ENCODE measurements around the gene ZSCAN2.
"Not testable (repeated sequence)": the region's sequence is repeated elsewhere in the genome, so short reads cannot be mapped to it uniquely, and the experiment has no call there.

ZSCAN2 gene

DNA sequence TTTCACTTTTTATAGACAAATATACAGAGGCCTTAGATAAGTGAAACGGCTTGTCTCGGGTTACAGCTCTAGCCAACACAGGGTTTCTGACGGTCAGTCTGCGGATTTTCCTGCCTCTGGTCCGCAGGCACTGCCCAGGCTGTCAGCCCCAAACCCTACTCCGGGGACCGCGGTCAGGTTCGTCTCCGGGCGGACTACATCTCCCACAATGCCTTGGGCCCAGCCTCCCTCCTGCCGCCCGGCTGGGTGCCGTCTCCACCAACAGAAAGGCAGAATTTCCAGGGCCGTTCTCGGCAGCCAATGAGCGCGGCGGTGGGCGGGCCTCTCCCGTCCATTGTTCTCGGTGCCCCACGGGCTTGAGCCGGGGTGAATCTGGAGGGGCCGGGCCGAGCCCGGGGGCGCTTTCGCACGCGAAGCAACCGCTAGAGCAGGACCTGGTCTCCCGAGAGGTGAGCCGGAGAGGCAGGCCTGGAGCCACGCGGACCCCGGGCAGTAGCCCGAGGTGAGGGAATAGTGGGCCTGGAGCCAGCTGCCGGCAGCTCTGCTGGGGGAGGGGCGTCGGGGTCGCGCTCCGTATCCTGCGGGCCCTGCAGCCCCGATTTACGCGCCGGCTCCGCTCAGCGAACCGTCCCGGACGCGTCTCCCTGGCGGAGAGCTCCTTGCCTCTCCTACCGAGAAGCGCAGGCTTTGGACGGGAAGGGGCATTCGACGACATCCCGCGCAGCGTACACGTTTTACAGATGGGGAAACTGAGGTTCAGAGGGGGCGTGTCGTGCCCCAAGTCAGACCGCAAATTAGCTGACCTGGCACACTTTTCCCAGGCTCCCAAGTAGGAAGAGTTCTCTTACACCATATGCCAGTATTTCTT is at the start of gene ZSCAN2:
ZSCAN2 (plus strand) TSS at position 323 of the 868 bp plus-strand sequence. CDS start 2,919 bp downstream, outside the sequence.
- DNase-seq (ENCODE audit: low read depth in 2 of 2) = peak; percentile 74 to 76

DNA sequence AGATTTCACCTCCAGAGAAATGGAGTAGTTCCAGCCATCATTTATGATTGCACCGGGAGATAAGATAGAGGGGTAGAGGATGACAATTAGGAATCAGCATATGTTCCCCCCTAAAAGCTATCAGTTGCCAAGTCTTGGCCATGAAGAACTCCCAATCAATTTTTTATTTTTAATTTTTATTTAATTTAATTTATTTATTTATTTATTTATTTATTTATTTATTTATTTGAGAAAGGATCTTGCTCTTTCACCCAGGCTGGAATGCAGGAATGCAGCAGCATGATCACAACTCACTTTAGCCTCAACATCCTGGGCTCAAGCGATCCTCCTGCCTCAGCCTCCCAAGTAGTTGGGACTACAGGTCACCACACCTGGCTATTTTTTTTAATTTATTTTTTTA is 49.2 kb upstream of the ZSCAN2 start:
- not testable (repeated sequence) for DNase-seq (ENCODE audit: low read depth in 2 of 2)

DNA sequence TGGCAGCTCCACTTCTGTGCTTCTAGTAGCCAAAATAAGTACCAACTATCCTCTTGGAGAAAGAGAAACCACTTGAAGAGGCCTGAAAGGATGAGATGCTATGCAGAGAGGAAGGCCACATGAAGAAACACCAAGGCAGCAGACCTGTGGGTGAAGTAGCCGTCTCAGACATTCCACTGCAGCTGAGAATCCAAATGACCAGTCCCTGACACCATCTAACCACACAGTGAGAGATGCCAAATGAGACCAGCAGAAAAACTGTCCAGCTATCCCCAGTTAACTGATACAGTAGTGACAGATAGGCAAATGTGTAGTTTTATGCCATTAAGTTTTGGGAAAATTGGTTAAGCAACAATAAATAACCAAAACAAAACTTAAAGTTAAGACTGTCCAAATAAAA is 47.9 kb upstream of the ZSCAN2 start:
- no peak for DNase-seq (ENCODE audit: low read depth in 2 of 2)

DNA sequence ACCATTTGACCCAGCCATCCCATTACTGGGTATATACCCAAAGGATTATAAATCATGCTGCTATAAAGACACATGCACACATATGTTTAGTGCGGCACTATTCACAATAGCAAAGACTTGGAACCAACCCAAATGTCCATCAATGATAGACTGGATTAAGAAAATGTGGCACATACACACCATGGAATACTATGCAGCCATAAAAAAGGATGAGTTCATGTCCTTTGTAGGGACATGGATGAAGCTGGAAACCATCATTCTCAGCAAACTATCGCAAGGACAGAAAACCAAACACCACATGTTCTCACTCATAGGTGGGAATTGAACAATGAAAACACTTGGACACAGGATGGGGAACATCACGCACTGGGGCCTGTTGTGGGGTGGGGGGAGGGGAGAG is 44.1 kb upstream of the ZSCAN2 start:
- not testable (repeated sequence) for DNase-seq (ENCODE audit: low read depth in 2 of 2)

DNA sequence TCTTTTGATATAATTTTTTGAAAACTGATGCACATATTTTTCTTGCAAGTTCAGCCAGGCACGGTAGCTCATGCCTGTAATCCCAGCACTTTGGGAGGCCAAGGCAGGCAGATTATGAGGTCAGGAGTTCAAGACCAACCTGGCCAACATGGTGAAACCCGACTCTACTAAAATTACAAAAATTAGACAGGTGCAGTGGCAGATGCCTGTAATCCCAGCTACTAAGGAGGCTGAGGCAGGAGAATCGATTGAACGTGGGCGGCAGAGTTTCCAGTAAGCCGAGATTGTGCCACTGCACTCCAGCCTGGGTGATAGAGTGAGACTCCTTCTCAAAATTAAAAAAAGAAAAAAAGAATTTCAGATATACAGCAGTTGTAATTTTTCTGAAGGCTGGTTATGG is 32.8 kb upstream of the ZSCAN2 start:
- not testable (repeated sequence) for DNase-seq (ENCODE audit: low read depth in 2 of 2)

DNA sequence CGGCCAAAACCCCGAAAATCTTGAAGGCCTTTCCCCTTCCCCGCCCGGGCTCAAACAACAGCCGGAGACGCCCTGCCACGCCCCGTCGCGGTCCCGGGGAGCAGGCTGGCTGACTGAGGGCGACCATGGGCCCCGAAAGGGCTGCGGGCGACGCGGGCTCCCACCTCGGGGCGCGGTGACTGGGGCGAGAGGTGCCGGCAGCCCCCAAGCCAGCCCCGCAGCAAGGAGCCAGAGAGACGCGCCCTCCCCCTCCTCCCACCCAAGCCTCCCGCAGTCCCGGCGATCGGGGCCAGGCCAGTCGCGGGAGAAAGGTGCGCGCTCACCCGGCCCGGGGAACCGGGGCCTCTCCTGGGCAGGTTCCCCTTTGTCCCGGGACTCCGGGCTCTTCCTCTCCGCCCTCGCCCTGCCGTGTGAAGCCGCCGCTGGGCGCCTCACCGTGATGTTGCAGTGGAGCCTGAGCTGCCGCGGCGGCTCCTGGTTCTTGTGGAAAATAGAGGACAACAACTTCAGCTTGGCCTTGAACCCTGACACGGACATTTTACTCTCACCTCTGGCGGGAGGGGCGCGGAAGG is 30.6 kb upstream of the ZSCAN2 start:
- DNase-seq (ENCODE audit: low read depth in 2 of 2) = no peak

DNA sequence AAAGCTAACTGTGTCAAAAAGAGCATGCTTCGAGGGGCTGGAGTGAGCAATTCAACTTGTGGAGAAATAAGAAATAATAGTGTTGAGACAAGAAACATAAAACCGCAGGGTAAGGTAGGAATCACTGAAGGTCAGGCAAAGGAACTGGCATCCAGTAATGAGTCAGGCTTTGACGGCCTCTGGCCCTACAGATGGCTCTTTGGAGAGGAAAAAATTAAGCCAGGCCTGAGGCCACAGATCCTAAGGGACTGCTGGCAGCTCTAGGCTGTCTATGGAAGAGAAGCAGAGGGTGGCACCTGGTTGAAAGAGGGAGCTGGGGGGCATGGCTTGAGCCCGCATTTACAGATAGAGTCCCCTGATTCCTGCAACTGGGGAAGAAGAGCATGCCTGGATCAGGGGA is 28.6 kb upstream of the ZSCAN2 start:
- DNase-seq (ENCODE audit: low read depth in 2 of 2) = no peak

DNA sequence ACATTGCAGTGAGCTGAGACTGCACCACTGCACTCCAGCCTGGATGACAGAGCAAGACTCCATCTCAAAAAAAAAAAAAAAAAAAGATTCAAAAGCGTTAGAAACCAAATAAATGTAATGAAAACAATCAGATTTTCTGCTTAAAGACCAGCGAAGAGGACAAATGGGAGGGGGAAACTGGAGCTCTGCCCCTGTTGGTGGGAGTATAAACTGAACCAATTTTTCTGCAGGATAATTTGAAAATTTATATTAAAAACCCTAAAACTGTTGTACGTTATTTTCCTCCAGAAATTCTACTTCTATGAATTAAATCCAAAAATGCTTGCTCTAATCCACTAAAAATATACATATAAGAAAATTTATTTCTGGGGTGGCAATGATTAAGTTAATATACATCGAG is 25.3 kb upstream of the ZSCAN2 start:
- no peak for DNase-seq (ENCODE audit: low read depth in 2 of 2)

DNA sequence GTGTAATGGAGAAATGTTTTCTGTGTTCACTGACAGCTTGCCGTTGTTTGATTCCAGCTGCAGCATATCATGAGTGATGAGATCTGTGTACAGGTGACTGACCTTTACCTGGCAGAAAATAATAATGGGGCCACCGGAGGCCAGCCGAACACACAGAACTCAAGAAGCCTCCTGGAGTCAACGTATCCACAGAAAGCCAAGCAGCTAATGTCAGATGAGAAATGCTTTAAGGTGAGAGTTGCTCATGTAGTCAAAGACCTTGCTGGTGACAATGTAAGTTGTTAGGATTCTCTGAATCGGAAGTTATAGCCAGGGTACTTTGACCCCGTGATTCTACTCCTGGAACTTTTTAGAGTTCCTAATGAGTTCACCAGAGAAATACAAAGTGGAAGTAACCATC is 22.9 kb upstream of the ZSCAN2 start:
- not testable (repeated sequence) for DNase-seq (ENCODE audit: low read depth in 2 of 2)

DNA sequence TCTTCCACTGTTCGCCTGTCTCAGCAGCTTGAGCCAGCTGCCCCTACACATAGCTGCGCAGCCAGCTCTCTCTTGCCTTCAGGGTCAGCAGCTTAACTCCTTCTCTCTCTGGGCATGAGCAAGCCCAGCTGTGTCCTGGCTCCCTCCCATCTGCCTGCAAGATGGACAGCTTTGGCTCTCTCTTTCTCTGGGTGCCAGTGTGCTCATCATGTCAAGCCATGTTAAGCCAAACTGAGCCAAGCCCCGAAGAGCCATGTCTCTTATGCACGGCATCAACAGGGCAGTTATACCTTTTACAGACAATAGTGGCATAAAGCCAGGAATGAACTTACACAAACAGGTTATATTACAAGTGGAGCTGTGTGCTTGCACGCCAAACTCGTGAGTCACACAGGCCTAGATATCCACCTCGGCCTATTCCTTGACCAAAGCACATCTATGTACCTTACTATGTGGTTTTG is 21.5 kb upstream of the ZSCAN2 start:
- DNase-seq (ENCODE audit: low read depth in 2 of 2) = not testable (repeated sequence)

DNA sequence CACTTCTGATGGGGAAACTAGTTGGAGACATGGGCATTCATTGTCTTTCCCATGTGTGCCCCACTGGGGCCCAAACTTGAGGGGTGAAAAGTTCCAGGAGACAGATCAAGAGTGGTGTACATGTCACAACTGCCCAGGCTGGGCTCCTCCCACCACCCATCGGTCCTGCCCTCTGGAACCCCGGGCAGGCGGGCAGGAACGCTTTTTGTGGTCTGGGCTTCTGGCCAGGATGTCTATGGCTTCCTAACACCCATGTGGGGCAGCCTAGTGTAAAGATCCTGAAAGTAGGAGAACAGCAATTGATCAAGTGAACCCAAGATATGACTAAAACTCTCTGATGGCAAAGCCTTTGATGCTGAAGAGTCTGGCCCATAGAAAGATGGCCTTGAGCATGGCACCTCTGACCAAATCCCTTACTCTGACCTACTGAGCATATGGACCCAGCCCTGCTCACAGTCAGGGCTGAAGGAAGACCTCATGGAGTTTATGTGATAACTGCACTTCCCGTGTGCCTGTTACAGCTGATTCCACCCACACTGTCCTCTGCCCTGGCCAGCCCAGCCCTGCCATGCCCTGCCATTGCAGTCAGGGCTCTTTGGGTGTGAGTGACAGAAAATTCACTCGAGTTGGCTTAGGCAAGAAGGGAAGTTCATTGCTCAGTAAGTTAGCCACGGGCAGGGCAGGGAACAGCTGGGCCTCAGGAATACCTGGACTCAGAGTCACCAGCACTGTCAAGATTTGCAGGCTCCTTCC is 19.0 kb upstream of the ZSCAN2 start:
- DNase-seq (ENCODE audit: low read depth in 2 of 2) = not testable (repeated sequence)

DNA sequence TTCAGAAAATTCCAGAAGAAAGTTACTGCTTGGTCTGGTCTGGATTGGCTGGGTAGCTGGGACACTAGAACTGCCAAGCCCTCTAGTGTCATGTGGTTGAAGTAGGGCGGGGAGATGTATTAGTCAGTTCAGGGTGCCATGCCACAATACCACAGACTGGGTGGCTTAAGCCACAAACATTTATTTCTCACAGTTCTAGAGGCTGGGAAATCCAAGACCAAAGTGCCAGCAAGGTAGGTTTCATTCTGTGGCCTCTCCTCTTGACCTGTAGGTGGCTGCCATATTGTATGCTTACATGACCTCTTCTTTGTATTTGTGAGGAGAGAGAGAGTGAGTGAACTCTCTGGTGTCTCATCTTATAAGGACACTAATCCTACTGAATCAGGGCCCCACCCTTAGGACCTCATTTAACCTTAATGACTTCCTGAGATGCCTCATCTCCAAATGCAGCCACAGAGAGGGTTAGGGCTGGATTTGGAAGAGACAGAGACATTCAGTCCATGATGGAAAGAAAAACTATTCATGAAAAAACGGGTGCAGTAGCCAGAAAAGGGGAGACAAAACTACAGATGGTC is 18.1 kb upstream of the ZSCAN2 start:
- DNase-seq (ENCODE audit: low read depth in 2 of 2) = no peak

DNA sequence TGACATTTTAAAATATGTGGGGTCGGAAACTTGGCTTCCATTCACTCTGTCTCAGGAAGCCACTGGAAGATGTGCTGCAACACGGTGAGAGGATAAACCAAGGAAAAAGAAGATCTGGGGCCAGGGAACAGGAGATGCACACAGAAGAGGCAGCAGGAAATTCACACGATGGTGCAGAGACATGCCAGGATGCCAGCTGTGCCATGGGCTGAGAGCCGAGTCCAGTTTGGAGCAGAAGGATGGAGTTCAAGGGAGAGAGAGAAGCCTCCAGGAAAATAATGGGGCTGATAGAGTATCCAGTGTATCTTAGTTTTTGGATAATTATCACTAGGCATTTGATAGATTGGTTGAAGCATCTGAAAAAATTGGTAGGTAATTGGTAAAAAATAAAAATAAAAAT is 16.9 kb upstream of the ZSCAN2 start:
- DNase-seq (ENCODE audit: low read depth in 2 of 2) = not testable (repeated sequence)

DNA sequence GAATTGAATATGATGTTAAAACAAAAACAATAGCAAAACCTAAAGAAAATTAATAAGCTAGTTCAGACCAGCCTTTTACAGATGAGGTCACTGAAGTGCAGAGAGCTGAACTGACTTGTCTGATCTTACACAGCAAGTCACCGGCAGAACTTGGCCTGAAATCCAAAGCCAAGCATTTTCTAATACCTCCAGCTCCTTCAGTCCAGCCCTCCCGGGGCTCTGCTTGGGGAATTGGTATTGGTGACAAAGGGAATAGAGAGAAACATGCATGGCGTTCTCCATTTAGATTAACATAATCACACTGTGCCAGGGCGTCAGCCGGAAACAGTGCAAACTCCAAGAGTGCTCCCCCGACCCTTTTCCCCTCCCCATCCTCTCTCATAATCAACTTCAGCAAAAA is 14.1 kb upstream of the ZSCAN2 start:
- no peak for DNase-seq (ENCODE audit: low read depth in 2 of 2)

DNA sequence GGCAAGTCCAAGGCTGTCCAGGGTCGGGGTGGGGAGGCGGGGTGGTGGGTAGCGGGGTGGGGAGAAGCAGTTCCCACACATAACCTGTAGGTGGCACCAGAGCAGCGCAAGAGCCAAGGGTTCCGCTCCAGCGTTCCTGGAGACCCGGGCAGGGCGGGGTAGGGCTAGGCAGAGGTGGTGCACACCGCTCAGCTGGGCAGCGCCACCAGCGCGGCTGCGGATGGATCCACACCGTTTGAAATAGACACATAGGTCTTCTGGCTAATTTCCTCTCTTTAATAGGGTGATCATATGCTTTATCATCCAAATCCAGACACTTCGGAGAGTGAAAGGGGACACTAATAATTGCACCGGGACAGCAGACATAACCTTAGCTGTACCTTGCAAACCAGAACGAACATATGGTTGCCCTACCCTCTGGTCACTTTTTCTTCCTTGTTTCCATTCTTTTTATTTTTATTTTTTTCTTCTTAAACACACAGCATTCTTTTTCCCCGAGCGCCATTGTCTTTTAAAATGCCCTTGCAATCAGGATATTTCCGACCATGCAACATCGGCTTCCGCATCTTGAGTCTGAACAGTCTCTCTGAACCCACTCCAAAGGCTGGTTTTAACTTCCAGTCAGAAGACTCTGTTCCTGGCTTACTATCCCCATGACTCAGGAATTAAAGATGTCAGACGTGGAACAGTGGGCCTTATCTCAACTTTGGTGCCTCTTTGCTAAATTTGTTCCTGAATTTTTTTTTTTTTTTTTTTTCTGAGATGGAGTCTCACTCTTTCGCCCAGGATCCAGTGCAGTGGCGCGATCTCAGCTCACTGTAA is 12.5 kb upstream of the ZSCAN2 start:
- no peak for DNase-seq (ENCODE audit: low read depth in 2 of 2)

DNA sequence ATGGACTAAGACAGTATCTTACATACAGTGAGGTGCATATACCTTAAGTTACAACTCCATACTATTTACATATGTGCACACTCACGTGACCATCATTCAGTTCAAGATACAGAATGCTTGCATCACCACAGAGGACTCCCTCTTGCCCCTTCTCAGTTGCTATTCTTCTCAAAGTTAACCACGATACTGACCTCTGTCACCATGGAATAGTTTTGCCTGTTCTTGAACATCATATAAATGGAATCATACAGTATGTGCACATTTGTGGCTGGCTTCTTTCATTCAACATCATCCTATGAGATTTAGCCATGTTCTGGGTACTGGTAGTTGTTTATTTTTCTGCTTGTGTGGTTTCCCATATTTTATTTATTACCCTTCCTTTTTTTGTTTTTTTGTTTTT is 10.4 kb upstream of the ZSCAN2 start:
- no peak for DNase-seq (ENCODE audit: low read depth in 2 of 2)

DNA sequence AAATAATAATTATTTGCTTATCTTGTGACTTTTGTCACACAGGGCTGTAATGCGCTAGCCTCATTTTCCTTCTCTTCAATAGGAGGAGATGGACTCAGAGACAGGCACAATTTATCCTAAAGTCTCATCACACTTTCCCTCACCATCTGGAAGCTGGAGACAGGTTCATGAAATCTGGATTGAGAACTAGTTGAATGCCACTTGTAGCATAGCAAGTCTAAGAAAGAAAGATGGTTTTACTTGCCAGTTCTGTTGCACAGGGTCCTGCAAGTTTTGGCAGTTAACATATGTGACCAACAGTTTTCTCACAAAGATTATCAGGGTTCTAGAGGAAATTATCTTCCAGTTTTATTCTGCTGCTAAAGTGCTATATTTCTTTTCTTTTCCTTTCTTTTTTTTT is 9.0 kb upstream of the ZSCAN2 start:
- DNase-seq (ENCODE audit: low read depth in 2 of 2) = no peak

DNA sequence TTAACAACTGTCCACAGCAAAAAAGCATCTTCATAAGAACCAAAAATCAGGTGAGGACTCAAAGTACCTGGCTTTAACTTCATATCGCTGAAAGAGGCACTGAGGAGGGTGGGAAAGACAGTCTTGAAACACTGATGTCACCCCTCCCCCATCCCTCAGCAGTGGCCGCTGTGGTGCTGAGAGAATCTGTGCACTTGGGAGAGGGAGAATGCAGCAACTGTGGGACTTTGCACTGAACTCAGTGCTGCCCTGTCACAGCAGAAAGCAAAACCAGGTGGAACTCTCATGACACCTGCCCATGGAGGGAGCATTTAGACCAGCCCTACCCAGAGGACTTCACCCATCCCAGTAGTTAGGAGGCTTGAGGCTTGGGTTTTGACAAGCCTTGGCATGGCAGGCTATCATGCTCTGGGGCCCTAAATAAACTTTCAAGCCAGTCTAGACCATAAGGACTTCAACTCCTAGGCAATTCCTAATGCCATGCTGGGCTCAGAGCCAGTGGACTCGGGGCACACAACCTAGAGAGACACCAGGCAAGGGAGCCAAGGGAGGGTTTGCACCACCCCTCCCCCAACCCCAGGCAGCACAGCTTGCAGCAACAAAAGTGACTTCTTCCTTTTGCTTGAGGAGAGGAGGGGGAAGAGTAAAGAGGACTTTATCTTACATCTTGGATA is 6.1 kb upstream of the ZSCAN2 start:
- no peak for DNase-seq (ENCODE audit: low read depth in 2 of 2)

DNA sequence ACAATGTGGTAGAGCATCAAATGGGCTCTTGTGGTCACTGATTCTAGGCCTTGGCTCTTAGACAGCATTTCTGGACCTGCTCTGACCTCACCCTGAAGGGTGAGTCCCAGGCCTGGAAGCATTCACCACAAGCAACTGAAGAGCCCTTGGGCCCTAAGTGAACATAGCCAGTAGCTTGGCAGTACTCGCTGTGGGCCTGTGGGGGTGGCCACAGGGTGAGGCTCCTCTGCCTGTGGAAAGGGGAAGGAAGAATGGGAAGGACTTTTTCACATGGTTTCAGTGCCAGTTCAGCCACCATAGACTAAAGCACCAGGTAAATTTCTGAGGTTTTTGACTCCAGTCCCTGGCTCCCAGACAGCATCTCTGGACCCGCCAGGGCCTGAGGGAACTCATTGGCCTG is 5.1 kb upstream of the ZSCAN2 start:
- no peak for DNase-seq (ENCODE audit: low read depth in 2 of 2)

DNA sequence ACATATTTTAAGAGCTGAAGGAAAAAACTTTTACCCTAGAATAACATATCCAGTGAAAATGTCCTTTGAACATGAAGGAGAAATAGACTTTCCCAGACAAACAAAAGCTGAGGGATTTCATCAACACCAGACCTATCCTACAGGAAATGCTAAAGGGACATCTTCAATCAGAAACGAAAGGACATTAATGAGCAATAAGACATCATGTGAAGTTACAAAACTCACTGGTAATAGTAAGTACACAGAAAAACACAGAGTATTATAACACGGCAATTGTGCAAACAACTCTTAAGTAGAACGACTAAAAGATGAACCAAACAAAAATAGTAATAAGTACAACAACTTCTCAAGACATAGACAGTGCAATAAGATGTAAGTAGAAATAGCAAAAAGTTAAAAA is 3.5 kb upstream of the ZSCAN2 start:
- no peak for DNase-seq (ENCODE audit: low read depth in 2 of 2)

DNA sequence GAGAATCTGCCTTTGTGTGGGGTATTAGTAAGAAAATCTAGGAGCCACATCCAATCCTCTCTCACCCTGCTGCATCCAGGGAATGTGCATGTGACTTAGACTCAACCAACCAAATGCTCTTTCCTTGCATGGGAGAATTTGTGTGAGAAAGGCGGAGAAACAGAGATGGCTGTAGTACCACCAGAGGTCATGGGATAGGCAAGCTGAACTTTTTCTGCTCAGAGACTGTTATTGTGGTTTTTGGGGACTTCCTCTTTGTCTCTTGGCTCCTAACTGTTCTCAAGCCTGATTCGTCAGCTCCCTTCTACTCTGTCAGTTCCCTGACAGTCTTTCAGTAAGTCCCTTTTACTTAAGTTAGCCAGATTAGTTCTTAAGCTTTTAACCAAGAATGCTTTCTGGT is 2.6 kb upstream of the ZSCAN2 start:
- DNase-seq (ENCODE audit: low read depth in 2 of 2) = no peak

Measured in fibroblast of skin of left biceps (primary cell).